HG03280 (cell line): ENCODE measurements around the gene HDAC11.
"Not testable (repeated sequence)": the region's sequence is repeated elsewhere in the genome, so short reads cannot be mapped to it uniquely, and the experiment has no call there.

Experiments
- ATAC-seq: cut with Tn5 transposase; IDR thresholded peaks from one replicate; pipeline ENCODE4 v1.9.1; 2021; ENCODE audit warnings: mild to moderate bottlenecking, moderate library complexity; ENCODE audit not compliant: unreplicated experiment

HDAC11 gene

DNA sequence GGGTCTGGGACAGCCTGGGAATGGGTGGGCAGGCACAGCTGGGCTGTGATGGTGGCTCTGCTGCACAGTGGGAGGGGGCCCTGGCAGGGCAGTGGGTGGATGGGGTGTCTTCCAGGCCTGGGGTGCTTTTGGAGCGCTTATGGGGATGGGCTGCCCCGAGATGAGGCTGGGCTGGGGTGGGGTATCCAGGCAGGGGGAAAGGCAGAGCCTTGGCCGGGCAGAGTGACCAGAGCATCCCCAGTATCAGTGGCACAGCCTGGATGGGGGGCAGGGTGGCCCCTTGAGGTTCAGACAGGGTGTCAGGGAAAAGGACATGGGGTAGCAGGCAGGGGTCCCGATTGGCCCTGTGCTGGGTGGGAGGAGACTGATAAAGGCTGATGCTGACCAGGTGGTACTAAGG, 26.6 kb downstream of the HDAC11 start:
- ATAC-seq, result no peak

DNA sequence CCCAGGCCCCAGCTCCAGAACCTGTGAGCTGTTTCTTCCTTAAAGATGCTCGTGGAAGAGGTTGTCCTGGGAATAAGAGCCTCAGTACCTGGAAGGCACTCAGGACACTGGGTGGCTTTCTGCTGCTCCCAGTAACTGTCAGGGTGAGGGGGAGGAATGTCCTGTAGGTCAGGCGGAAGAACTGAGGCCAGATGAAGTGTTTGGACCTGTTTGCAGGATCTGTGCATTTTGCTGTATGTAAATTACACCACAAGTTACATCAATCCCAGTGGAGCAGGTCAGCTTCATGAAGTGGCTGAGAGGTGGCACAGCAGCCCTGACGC, 27.1 kb downstream of the HDAC11 start:
- no peak for ATAC-seq

DNA sequence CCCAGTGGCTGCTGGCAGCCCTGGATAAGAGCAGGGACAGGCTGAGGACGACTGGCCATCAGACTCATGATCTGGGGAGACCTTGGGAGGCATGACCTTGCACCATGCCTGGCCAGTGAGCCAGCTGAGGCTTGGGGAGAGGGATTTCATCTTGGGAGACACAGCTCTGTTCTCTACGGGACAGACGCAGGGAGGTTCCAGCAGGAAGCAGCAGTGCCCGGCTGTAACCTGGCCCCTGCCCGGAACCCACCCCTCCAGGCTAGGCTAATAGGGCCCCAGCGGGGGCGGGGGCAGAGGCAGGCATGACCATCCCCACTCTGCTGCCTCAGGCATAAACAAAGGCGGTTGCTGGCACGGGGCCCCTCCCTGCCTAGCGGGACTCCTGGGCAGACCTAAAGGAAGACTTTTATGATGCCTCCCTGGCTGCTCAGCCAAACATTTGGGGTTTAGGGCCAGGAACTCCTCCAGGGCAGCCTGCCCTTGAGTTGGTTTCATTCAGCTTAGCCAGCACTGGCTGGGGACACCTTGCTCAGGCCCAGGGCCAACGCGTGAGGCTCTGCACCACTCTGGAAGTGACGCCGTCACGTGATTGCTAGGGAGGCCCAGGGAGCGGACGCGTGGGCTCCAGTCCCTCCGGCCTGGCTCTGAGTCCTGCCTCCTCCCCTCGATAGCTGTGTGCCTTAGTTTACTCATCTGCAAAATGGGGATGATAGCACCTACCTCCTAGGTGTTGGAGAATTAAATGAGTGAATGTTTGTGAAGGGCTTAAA, 27.6 kb downstream of the HDAC11 start:
- ATAC-seq, result no peak

DNA sequence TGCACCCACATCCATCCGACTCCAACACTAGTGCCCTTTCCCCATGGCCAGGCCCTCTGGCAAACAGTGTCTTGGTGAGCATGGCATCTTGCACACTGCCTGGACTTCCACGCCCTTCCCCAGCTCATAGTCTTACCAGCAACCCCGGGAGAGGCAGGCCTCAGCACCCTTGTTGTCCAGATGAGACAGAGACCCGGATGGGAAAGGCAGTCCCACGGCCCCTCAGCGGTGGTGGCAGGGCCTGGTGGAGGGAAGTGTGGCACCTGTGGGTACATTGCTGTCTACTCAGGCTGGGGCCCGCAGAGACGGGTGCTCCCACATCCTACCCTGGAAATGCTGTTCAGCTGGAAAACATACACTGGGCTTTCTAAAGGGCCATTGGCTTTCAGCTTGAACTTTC, 28.4 kb downstream of the HDAC11 start:
- no peak for ATAC-seq

DNA sequence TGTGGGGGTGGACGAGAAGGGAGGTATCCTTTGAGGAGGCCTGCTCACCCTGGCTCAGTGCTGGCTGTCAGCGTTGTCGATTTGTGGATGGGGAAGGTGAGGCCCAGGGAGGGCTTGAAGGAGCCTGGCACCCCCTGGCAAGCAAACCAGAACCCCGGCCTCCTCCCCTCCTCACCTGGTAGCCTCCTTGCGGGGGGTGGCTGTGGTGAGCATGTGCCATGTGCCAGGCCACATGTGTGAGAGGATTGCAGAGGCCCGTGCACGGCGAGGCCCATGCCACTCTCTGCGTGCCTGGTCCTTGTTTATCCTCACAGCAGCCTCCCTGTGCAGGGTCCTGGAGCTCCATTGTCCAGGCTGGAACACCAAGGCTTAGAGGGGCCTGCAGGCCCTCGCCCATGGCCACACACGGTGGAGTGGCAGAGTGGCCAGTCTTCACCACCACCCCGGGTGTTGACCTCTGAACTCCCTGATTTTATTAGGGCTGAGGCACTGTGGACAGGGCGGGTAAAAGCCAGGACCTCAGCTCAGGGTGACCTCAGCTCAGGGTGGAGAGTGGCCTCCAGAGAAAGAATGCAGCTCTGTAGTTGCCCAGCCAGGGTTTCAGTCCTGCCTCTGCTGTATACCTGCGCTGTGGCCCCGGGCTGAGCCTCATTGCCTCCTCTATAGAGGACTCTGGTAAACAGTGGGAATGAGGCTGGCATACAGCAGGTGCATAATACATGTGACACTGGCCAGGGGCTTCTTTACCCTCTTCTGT, 29.1 kb downstream of the HDAC11 start:
- no peak for ATAC-seq

DNA sequence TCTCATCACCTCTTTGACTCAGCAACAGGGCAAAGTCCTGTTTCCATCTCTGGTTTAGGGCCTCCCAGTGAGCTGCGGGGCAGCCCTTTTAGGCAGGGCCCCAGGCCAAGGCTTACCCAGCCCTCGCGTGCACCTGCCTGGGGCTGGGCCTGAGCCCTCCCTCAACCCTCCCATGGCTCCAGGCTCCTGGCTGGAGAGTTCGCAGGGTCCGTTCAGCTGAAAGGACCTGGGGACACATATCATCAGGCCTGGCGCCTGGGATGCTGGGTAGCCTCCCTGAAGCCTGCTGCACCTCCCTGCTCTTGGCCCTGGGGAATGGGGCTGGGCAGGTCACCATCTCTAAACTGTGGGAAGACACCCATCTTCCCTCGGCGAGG, 29.7 kb downstream of the HDAC11 start:
- ATAC-seq, result no peak

DNA sequence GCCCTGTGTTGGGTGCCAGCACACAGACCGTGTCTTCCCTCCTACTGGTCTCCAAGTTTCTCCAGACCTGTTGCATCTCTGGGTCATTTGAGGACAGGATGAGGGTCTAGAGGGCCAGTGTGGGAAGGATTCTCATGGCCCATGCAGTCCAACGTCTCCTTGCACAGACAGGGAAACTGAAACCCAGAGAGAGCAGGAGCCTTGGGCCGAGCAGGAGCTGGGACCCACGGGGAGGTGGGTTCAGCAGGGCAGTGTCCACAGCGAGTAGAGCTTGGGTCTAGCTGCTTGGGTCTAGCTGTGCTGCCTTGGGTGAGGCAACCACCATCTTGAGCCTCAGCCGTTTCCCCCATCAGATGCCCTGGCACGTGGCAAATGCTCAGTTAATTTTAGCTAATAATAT, 32.3 kb downstream of the HDAC11 start:
- ATAC-seq, result no peak

DNA sequence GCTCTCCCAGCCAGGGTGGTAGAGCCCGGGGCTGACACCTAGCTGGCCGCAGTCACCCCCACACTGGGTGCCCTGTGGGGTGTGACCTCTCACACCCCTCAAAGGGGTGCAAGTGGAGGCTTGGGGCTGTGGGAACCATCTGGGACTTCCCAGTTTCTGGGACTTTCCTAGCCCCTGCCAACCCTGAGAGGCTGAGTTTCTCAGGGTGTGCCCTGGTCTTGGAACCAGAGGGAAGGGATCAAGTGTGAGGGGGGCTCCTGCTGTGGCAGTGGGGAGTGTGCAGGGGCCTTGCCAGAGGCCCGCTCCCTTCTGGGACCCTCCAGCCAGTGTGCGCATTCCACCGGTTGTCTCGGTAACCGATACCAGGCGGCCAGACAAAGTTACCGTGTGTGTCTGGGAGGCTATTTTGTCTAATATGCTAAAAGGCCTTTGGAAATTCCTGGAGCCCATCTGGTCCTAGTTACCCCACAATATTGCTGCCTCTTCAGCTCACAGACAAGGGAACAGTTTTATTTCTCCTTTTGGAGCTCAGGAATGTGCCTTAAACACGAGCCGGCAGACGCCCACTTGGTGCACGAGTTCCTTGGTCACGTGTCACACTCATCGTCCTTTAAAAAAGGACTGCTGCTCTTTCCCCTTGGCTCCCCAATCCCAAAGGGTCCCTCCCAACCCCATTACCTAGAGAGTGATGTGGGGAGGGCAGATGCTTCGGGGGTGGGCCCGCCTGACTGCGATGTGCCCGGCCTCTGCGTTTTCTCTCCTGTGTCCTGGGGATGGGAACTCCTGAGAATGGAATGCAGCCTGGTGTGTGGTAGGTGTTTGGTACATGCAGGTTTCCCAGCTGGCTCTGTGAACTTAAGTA, 33.2 kb downstream of the HDAC11 start:
- no peak for ATAC-seq

DNA sequence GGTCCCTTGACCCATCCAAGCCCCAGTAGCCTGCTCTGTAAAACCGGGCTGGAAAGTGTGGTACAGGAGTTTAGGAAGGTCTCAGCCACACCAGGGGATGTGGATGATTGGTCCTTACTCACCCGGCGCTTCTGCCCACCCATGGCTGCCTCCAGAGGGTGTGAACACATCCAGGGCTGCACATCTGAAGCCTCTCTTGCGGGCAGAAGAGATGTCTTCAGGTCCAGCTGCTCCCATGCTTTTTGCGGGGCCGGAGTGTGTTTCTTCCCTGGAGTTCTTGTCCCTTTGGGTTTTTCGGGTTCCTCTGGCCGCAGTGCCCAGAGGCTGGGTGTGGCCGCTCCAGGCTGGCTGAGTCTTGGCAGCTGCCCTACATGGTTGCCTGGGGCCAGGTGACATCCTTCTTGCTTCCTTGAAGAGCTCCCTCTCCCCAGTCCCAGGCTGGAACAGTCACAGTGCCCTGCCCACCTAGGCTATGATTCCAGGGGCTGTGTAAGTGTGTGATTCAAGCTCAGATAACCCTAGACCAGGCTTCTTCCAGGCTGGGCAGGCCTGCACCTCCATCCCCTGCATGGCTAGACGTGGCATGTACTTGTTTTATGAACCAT, 33.9 kb downstream of the HDAC11 start:
- ATAC-seq, result no peak

DNA sequence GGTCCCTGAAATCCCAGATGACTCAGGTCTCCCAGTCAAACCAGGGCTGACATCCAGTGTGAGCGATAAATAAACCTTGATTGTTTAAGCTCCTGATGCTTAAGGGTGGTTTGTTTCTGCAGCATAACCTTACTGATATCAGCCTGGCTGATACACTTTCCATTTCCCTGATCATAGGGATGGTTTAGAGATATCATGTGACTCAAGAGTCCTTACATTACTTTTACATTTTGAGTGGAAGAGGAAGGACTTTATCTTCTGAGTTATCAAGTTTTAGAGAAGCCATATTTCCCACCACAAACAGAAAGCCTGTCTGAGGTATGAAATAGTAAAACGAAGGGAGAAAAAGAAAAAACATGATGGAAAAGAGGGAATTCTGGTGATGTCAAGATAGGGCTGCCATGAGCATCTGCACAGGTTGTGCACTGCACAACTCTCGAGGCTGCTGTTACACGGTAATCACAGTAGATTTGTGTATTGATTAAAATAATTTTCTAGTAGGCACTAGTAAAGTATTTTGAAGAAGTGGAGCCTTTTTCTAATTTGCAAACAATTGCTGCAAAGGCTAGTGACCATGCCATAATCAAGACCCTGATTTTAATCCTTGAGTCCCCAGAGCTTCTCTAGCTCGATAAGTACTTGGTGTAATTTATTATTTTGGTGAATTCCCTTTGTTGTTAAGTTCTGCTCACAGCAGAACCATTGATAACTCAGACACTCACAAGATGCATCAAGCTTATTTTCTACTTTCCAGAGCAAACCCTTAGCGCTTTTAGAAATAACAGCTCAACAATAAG, 34.7 kb downstream of the HDAC11 start:
- ATAC-seq, result no peak

DNA sequence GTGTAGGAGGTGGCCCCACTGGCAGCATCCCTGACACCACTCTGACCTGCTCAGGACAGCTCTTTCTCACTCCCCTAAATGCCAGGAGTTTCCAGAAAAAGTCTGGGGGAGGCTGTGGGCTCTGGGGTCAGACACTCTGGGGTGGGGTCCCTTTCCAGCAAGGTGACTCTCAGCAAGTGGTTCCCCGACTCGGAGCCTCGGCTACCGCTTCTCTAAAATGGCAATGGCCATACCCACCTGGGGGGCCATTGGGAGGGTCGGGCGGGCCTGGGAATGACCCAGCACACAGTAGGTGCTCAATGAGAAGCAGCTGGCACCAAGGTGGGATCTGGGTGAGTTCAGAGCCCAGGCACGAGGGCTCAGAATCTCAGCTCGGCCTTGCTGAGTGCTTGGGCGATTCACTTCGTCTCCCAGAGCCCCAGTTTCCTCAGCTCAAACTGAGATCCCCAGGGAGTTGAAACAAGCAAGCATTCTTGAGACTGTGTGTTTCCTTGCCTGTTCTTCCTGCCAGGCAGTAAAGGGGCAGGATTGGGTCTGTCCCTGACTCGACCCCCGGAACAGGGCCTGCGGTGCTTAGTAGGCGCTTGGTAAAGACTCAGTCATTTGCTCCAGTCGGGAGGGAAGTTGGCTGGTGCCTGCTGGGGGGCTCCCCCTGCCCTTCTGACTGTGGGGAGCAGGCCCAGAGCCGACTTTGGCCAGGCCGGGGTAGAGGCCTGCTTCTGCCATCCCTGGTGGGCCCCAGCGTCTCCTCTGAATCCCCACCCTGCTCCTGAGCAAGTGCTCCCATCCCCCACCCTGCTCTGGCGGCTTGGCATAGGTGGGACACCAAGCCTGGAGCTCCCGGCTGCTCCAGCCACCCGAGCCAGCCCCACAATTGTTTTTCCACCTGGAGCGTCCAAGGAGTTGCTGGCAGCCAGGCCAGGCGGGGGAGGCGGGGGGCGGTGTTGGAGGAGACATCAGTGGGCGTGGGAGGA, 36.0 kb downstream of the HDAC11 start:
- no peak for ATAC-seq

DNA sequence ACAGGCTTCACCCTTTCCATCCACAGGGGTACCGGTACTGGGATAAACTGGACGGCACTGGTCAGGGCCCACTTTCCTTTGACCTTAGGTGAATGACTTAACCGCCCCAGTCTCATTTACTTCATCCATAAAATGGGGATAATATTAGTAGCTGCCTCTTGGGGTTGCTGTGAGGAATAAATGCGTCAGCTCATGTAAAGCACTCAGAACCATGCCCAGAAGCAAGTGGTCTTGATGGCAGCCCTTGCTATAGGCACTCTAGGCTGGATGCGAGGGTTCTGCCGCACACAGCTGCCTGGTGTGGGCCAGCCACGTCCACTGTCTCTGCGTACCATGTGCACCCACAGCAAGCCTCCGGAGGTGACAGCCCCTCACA, 36.6 kb downstream of the HDAC11 start:
- no peak for ATAC-seq

DNA sequence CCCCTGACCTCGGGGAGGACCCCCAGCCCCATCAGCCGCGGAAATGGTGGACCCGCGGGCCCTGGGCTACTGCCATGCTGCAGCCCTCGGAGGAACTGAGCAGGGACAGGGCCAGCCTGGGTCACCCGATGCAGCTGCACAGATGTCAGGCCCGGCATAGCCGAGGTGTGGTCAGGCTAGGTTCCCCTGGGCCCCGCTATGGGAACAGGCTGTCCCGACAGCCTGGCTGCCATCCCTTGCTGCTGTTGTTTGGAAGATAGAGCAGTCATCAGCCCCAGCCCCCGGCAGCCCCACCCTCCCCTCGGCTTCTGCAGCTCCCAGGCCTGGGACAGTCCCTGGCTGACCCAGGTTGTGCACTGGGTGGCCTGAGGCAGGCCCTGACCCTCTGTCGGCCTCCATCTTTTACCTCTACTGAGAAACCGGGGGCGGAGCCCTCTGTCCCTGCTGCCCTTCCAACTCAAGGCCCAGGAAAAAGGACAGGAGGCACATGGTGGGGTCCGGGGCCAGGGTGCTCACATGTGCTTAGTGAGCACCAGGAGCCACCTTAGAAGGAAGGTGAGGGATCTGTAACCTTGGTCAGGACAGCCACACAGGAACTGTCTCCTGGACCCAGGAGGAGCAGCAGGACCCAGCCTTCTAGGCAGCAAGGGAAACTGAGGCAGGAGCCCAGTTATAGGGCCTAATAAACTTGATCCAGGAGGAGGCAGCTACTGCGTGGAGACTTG, 37.3 kb downstream of the HDAC11 start:
- ATAC-seq, result no peak

DNA sequence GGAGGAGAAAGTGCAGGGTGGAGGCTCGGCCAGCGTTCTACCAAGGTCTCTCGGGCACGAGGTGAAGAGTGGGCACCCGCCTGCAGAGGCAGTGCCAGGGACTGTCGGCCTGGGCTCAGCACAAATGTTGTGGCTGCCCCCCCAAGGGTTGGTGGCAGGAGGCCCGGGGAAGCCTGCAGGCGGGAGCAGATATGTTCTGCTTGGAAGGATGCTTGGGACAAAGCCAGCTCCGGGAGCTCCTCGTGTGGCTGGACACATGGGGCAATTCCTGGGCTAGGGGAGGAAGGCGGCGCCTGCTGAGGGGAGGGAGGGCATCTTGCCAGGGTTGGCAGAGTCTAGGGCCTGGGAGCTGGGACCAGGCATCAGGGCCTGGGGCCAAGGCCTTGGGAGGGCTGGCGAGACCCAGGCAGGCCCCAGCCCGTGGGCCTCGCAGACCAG, 38.4 kb downstream of the HDAC11 start:
- no peak for ATAC-seq

DNA sequence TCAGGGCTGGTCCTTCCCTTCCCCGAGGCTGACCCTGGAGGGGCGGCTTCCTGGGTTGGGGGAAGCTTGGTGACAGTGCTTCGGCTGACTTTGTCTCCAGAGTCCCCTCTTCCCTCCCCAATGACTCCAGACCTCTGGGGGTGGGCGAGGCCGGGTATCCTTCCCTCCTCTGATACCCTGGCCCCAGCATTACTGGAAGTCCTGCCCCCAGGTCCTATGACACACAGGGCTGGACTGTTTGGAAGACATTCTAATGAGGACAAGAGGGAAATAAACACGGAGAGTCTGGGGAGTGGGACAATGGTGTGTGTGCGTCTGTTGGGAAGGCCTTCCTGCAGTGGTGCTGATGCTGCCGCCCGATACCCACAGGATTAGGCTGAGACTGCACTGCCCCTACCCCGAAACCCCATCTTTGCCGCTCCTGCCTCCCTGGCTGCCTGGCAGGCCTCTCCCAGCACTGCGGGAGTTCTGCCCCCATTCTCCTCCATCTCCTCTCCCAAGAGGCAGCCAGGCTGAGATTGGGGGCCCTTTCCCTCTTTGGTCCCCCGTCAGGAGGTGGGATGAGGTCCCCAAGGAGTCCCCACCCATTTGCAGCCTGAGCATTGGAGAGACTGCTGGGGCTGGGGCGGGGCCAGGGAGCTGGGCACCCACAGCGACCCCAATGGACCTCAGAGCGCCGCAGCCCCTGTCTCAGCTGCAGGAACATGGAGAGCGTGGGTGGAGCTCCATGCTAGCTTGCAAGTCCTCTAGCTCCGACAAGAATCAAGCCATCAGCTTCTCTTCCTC, 39.1 kb downstream of the HDAC11 start:
- no peak for ATAC-seq

DNA sequence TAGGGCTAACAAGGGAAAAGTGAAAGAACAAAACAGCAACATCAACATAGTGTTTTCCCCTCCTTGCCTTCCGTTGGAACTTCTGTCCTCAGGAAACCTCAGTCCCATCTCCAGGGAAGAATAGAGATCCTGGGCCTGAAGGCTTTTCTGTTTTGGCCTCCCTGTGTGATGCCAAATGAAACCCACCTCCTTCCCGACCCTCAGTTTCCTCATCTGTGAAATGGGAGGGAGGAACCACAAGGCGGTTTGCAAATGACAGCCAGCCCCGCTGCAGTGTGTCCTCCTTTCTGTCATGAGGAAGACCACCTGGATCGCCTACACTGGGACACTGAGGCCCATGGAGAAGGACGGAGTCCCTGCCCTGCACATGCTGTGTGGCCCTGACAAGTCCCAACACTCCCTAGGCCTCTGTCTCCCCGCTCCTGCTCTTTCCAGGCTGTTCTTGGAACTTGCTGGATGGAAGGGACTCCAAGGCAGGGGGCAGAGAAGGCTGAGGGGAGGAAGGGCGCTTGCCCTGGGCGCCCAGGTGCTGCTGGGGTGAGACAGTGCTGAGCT, 40.3 kb downstream of the HDAC11 start:
- ATAC-seq, result no peak

DNA sequence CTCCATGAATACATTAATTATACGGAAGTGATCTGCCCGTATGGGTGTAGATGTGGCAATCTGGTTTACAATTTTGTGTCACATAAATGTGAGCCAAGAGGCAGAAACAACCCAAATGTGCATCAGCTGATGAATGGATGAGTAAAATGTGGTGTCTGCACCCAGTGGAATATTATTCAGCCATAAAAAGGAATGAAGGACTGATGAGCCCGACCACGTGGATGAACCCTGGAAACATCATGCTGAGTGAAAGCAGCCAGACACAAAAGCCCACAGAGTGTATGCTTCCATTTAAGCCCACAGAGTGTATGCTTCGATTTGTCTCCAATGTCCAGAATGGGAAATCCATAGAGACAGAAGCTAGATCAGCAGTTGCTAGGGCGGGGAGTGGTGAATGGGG, 41.2 kb downstream of the HDAC11 start:
- no peak for ATAC-seq

DNA sequence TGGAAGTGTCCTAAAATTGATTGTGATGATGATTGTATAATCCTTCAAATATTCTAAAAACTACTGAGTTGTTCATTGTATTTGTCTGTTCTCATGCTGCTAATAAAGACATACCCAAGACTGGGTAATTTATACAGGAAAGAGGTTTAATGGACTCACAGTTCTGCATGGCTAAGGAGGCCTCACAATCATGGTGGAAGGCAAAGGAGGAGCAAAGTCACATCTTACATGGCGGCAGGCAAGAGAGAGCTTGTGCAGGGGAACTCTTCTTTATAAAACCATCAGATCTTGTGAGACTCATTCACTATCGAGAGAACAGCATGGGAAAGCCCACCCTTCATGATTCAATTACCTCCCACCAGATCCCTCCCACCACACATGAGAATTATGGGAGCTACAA, 41.6 kb downstream of the HDAC11 start:
- not testable (repeated sequence) for ATAC-seq
